HG02571 (cell line): ENCODE results near the gene WDR35.
A peak's percentile ranks its signal among the peaks of the same experiment; 100 is the strongest.
"Not testable (repeated sequence)": the region's sequence is repeated elsewhere in the genome, so short reads cannot be mapped to it uniquely, and the experiment has no call there.

Experiments
- ATAC-seq: cut with Tn5 transposase; IDR thresholded peaks from one replicate; pipeline ENCODE4 v1.9.1; 2021; ENCODE audit warnings: mild to moderate bottlenecking, moderate library complexity; ENCODE audit not compliant: unreplicated experiment

WDR35 gene

DNA sequence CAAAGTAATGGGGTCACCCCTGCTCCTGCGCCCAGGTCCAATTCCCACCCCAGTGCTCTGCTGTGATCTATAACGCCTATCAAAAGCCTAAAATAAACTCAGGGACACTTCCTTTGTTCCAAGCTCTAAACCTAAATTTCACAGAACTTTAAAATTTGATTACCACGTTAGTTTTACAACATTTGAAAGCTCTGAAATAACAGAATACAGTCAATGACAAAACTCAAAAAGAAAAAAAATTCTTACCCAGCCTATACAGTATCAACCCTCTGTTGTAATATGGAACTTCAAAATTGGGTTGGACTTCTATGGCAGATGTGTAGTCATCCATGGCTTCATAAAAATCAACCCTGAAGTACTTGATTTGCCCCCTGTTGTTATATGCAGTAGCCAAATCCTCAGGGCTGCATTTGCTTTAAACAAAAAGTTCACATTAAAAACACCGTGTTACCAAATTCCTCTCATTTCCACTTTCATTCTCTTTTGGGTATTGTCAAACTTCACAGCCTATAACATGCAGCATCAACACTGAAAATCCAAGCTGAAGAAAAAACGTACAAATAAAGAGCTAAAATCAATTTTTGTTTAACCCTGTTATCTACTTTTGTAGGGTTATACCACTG, 92.2 kb downstream of the WDR35 start:
- ATAC-seq = no peak

DNA sequence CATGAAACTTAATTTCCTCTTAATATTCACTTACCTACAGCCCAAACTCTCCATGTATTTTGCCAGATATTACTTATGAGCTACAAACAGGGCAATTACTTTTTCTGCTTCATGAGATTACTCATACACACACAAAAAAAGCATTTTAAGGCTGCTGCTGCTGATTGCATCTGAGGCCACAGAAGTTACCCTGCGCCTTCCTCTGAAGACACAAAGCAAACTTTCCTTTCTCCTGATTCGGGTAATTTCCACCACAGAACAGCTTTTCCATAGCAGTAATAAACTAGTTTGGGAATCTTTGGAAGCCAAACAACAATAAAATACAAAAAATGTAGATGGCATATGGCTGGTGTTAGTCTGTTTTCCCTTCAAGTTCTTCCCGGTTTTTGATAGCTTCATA, 94.4 kb downstream of the WDR35 start:
- ATAC-seq = no peak

DNA sequence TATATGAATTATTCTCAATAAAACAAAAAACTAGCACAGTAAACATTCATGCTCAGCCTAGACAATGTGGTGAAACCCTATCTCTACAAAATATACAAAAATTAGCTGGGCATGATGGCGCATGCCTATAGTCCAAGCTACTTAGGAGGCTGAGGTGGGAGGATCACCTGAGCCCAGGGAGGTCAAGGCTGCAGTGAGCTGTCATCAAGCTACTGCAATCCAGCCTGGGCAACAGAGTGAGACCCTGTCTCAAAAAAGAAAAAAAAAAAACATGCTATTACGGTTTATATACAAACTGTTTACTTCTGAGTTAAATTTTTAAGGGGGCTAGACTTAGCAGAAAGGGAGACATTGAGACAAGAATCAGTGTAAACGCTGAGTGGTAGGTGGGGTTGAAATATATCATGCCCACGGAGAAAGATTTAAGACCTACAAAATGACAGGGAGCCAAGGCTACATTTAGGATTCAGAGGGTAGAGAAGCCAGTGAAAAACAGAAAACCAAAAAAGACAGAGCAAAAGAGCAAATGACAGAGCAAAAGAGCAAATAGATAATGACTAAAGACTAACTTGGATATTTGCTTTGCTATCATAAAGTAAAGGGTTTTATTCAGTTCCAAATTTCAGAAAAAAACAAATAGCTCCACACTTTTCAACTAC, 95.6 kb downstream of the WDR35 start:
- peak; percentile 1 for ATAC-seq

DNA sequence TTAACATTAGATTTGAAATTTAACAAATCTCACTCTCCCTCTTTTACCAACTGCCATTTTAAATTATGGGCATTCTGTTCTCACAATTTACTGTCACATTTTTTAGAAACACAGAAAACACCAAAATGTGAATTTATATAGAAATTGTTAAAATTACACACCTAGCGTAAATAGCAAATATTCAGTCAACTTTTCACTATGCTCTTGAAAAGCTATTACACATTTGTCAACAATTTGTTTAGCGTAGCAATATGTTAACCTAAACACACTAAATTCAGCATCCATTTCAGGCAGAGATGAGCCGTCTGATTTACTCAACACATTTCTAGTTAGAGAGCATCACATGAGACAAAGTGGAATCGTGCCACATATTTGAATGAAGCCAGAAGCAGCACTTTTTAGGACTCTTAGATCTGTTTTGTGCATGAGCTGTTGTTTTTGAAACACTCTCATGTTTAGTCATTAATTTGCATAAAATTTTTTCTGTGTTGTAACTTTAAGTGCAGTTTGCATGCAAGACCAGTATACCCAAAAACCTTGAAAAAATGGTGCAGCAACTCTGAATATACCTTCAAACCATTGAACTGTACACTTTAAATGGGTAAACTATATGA, 96.3 kb downstream of the WDR35 start:
- peak; percentile 78 for ATAC-seq

DNA sequence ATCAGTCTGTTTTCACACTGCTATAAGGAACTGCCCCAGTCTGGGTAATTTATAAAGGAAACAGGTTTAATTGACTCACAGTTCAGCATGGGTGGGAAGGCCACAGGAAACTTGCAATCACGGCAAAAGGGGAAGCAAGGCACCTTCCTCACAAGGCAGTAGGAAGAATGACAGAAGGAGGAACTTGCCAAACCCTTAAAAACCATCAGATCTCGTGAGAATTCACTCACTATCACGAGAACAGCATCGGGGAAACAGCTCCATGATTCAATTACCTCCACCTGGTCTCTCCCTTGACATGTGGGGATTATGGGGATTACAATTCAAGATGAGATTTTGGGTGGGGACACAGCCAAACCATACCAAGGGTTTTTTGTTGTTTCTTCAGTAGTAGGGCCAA, 97.9 kb downstream of the WDR35 start:
- not testable (repeated sequence) for ATAC-seq

DNA sequence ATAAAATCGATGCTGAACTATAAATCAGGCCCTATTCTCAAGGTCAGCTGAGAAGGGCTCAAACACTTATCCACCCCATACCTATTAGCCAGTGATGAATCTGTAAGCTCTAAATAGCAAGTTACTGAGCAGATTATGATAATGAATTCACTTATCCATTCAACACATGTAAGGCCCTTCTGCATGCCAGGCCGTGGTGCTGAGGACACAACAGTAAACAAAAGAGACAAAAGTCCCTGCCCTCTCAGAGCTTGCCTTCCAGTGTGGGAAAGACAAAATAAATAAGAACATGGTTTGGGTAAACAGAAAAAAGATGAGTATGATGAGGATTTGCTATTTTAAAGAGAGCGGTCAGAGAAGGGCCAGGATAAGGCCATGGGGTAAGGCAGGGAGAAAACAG, 99.8 kb downstream of the WDR35 start:
- ATAC-seq = no peak

DNA sequence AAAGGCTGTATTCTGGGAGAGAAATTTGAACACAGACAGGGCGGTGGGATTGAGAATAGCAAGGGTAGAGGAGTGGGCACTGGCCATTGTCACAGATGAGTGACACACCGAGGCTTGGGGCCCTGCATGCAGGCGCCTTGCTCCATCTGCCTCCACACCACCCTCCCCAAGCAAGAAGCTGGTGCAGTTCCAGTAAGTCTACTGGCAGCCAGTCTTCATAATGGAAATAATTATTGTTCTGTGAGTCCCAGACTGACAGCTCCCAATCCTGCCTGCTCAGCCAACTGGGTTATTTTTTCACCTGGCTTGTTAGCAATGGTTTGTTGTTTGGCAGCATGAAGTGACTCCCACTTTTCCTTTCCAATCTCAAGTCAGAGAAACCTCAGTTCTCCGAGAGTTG, 101.1 kb downstream of the WDR35 start:
- no peak for ATAC-seq

DNA sequence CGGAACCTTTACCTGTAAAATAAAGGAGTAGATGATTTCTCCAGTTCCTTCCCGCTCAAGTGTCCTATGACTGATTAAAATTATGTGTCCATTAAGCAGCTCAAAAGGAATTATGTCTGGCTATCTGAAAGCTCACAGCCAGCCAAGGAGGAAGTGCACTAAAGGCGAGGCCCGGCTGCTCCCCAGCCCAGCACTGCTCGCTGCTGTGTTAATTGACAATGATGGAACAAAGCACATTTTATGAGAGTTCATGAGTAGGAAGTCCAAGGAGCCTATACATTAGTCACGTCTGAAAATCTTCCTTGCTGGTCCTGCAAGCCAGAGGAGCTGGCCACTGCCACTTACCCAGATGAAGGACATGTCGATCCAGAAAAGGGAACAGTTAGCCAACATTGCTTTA, 102.4 kb downstream of the WDR35 start:
- ATAC-seq = no peak

DNA sequence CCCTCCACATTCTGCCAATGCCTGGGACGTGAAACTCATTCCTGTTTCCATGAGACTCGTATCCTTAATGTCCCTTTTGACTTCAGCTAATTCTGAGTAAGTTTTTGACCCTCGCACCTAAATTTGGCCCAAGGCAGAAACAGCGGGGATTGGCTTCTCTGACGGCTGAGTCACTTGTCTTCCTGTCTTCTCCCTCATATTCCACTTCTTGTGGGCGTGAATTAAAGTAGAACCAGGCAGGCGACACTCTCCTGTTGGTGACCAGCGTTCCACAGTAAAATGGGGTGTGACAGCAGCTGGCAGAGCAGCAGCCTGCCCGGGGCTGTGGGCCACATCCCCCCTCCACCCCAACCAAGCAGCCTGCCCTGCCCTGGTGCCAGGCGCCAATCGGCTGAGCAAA, 103.6 kb downstream of the WDR35 start:
- ATAC-seq = no peak

DNA sequence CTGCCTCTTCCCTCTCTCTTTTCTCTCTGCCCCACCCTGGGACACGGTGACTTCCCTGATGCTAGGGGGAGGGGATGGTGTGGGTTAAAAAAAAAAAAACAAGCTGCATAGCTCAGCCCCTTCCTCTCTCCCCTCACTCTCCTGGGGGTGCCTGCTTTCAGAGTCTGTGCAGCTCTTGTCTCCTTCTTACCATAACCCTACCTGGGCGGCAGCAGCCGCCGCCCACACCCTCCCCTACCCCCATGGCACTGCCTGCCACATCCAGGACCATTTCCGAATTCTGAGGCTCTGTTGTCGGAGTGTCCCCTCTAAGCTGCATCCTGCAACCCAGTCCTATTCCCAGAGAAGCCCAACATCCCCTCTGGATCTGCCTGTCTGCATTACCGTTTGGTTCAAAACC, 104.1 kb downstream of the WDR35 start:
- ATAC-seq = no peak

DNA sequence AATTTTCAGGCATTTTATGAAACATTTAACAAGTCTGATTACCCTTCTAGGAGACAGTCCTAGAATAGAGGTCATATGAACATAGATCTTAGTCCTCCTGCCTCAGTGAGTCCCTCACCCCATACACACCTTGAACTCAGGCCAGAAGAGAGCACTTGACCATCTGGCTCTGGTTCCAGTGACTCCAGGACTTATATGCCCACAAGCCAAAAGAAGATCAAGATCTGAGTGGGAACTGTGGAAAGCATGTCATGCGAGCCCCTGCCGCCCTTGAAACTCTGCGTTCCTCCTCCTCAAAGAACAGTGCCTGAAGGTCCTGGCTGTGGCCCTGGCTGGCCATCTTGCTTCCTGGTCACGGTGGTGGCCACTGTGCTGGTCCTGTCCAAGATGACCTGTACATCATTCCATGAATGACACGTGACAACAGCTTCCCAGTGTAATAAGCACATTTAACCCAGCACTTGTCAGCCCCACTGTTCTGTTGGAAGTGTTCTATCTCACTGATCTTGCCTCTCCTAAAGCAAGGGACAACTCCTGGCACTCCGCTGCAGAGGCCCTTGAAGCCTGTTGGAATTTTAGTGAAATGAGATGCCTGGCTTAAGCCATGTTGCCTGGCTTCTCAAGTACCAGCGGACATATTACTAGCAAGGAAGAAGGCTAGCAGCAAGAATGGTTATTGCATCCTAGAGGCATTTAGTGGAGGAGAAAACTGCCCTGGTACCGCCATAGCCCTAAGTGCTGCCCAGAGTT, 105.8 kb downstream of the WDR35 start:
- ATAC-seq = no peak

DNA sequence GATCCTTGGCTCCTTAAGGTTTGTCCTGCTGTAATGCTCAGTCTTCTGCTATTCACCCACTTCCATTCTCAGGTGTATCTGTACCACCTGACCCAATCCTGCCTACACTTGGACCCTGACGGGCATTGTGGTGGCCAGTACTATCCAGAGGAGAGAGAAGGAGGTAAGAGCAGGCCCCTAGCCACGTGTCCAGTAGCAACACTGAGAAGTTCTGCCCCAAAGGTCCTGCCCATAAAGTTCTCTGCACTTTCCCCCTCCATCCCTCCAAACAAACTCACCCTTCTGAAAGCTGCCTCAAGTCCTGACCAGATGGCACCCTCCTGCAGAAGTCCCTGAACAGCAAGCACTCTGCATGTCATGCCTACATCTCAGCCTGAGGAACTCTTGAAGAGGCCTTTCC, 106.4 kb downstream of the WDR35 start:
- no peak for ATAC-seq

DNA sequence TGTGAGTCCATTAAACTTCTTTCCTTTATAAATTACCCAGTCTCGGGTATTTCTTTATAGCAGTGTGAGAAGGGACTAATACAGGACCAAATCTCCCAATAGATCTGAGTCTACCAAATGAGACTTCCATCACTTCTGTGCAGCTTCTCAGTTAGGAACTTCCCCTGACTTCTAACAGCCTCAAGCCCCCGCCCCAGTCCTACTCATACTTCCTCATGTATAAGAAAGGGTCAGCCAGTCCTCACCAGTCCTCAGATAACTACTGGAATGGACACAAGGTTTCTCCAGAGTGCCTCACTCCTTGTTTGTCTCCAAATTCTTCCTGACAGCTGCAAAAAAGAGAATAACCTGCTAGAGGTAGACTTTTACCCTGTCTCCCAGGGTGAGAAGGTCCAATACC, 107.6 kb downstream of the WDR35 start:
- ATAC-seq = no peak

DNA sequence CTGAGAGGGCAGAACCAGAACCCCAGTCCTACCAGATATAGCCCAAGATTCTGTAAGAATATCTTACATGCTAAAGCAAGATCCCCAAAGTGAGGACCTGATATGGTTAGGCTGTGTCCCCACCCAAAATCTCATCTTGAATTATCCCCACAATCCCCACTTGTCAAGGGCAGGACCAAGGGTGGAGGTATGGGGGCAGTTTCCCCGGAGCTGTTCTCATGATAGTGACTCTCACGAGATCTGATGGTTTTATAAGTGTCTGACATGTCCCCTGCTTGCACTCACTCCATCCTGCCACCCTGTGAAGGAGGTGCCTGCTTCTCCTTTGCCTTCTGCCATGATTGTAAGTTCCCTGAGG, 108.0 kb downstream of the WDR35 start:
- ATAC-seq = no peak

DNA sequence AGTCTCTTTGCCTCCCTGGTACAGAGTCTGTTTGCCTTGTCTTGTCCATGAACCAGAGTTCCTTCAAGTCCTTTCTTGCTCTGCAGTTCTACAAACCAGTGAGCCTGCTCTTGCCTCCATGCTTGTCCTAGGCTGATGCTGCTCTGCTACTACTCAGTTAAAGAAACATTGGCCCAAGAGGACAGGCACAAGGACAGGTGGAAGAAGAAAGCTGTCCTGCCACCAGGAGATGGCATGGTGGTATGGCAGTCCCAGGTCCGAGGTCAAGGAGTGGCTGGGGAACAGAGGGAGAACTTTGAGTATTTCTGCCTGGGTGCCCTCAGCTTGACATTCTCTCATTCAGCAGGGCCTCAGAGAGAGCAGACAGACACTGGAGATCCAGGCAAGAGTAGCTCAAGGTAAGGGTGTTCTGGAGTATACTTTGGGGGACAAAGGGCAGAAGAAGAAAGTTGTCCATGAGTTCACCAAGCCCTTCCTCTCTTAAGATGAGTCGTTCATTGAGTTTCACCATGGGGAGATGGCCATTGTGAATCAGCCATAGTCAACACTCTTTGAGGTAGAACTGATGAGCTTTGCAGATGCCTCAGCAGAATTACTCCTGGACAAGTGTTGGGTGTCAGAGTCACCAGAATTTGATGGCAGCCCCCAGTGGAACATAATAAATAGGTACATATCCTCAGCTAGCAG, 108.5 kb downstream of the WDR35 start:
- no peak for ATAC-seq

DNA sequence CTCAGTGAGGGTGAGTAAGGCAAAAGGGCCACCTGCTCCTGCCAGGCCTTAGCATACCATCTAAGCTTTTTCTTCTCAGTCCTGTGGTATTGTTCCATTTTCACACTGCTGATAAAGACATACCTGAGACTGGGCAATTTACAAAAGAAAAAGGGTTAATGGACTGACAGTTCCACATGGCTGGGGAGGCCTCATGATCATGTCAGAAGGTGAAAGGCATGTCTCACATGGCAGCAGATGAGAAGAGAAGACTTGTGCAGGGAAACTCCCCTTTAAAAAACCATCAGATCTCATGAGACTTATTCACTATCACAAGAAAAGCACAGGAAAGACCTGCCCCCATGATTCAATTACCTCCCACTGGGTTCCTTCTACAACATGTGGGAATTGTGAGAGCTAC, 109.7 kb downstream of the WDR35 start:
- ATAC-seq = not testable (repeated sequence)

DNA sequence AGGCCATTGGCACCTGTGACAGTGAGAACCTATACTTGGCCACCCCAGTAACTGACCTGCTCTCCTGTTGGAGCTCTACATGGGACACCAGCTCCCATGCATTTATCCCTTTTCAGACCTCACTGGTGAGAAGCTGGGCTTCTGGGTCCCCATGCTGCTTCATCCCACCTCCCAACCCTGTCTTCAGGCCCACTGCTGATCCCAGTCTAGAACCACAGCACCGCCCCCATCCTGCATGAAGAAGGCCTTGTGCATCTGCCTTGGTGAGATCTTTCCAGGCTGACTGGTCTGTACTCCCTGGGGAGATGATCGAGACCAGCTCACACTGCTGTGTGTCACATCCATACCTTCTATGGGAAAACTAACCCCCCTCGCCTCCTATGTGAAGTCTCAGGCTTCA, 110.8 kb downstream of the WDR35 start:
- ATAC-seq = no peak

DNA sequence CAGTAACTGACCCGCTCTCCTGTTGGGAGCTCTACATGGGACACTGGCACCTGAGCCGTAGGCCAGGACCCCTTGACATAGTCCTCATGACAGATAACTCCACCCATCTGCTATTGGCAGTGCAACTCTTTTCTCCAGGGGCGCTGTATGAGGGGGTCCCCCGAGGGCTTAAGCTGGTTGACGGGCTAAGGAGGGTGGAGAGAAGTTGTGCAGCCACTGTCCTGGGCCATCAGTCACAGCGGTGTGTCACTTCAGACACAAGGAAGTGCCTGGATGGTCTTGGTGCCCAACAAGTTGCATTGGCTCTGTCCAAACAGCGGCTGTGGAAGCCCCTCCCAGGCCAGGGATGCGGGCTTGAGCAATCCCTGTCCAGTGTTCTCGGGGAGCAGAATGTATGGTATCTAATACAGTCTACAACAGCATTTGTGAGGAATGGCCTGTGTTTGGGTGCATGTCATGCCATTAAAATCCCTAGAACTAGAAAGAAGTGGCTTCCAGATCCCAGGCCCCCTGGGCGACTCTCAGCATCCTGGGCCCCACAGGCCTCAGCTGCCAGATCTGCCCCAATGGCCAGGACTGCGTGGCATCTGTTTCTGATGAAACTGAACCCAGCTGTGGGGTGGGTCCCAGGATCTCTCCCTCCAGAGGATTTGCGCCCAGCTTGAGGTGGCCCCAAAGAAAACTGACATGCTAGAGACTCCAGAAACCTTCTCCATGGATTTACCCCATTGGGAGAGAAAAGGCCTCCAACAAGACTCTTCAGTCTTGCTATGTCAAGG, 111.4 kb downstream of the WDR35 start:
- ATAC-seq = no peak

DNA sequence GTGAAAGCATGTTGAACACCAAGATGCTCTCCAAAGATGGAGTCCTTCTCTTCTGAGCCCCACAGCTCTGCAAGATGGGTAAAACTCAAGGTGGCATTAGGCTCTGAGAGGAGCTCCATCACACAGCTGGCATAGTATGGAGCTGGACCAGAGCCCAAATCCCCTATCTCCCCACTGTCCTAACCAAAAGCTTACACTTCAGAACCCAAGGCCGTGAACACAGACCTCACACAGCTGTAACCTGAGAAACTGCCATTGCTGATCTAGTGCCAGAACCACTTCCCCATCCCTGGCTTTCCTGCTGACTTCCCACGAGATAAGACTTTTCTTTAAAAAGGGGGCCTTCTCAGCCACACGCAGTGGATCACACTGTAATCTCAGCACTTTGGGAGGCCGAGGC, 113.2 kb downstream of the WDR35 start:
- no peak for ATAC-seq

DNA sequence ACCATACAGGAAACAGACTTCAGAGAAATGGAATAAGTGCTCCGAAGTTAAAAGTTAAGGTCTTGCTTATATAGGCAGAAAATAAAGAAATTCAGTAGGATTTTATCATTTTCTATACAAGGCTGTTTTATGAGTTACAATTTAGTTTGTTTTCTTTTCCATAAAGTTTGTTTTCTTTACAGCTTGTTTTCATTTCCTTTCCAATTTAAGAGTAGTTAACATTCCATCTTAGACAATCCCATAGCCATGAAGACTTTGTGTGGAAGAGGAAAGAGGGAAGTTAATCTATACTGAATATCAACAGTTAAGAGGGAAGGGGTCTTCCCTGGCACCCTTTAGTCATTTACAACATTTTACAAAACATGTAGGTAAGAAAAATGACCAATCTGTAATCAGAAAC, 114.6 kb downstream of the WDR35 start:
- no peak for ATAC-seq

DNA sequence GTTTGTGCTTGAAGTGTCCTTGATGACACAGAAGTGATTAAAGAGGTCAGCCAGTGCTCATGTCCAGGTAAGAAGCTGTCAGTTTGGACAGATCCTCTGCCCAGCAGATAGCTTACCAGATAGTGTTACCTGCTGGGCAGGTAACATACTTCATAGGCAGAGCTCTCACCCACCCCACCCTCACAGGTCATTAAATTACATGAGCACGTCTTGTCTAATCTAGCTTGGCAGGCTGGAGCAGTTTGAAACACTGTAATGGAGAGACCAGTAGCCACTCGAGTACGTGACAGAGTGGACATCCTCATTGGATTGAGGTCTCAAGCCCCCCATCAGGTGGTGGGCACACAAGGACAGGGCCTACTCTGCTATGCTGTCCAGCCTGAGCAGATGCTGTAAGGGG, 115.2 kb downstream of the WDR35 start:
- no peak for ATAC-seq
